Measurements from ENCODE around the gene SOS2.

Gene SOS2

DNA sequence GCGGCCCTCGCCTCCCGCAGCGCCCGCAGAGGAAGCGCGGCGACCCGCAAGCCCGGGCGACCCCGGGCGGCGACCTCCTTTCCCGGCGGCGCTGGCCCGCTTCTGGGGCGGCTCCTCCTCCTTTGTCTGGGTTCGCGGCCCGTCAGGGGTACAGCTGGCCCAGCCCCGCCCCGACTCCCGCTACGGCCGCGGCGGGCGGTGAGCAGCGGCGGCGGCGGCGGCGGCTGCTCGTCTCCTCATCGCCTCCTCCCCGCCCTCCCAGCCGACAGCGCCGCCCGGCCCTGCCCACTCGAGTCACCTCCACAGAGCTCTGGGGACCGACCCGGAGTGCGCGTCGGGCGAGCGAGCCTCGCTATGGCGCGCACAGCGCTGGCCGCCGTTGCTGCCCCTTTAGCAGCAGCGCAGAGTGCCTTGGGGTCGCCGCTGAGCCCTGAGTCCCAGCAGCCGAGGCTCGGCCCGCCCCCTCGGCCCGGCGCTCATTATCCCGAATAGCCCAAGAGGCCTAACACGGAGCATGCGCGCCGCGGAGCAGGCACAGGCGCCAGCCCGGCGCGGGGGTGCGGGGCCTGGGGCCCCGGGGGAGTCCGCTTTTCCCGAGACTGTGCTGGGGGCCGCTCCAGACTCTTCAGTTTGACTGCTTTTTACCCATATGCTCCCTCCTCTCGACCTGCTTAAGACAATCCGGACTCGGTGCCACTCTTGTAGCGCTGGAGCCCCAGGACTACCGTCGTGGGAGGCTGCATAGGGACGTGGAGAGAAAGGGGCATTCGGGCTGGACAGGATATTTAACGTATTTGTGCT, at the start of gene SOS2:
SOS2 (minus strand) TSS at position 104 of the 801 bp plus-strand sequence. CDS start 295 bp downstream, outside the sequence.
- H3K27me3 ChIP-seq (ENCODE audit: insufficient read depth, low read depth, severe bottlenecking): no peaks in the 10 kb centered on the region
- peak; percentile 91 for DNase-seq
- H3K4me3 ChIP-seq (ENCODE audit: low read depth, low read length): peak within 1 kb of the TSS; percentile 83
- peaks cover 14% of the 10 kb centered on the region for H3K36me3 ChIP-seq
- peak within 1 kb of the TSS; percentile 97 for H3K27ac ChIP-seq
- TF ChIP-seq, protein P1, sequence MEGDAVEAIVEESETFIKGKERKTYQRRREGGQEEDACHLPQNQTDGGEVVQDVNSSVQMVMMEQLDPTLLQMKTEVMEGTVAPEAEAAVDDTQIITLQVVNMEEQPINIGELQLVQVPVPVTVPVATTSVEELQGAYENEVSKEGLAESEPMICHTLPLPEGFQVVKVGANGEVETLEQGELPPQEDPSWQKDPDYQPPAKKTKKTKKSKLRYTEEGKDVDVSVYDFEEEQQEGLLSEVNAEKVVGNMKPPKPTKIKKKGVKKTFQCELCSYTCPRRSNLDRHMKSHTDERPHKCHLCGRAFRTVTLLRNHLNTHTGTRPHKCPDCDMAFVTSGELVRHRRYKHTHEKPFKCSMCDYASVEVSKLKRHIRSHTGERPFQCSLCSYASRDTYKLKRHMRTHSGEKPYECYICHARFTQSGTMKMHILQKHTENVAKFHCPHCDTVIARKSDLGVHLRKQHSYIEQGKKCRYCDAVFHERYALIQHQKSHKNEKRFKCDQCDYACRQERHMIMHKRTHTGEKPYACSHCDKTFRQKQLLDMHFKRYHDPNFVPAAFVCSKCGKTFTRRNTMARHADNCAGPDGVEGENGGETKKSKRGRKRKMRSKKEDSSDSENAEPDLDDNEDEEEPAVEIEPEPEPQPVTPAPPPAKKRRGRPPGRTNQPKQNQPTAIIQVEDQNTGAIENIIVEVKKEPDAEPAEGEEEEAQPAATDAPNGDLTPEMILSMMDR (IDR thresholded peaks at IDR 0.05; ENCODE audit: low read depth, low read length): no peak
- no peaks in the 10 kb centered on the region for H3K9me3 ChIP-seq (ENCODE audit: severe bottlenecking)

DNA sequence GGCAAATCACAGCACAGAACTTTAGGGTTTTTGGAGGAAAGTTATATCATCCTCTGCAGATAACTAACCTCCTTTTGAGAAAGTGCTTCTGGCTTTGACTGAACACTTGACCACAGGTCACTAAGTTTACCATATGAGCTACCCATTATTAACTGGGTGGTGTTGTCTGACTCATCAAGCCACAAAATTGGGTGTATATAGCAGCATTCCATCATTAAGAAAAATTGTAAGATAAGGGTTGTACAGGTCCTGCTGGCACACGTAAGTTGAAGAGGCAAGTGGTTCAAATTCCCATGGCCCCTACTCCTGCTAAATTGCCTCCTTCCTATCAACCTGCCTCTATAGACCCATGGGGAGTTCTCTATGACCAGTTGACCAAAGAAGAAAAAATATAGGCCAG, 41.1 kb upstream of the SOS2 start:
- Histone ChIP-seq H3K9me3 (ENCODE audit: severe bottlenecking) (no peaks in the 10 kb centered on the region), H3K27me3 (ENCODE audit: insufficient read depth, low read depth, severe bottlenecking) (no peaks in the 10 kb centered on the region), H3K36me3 (peaks cover 17% of the 10 kb centered on the region), H3K4me3 (ENCODE audit: low read depth, low read length) (no peak overlapping the region), H3K27ac (no peak overlapping the region)
- TF ChIP-seq, protein P1 (IDR thresholded peaks at IDR 0.05; ENCODE audit: low read depth, low read length): no peak
- DNase-seq: no peak

DNA sequence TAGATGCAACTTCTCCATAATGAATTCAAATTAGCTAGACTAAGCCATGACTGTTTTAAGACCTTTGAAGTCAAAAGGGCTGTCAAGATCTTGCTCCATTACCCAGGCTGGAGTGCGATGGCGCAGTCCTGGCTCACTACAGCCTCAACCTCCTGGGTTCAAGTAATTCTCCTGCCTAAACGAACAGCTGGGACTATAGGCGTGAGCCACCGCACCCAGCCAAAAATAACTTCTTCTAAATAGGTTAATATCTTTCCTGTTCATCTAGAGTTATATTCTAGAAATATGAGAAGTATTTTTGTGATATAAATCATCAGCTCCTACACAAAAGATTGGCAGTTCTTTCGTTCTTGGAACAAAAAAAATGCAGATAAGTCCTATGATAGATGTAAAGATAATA, 39.6 kb upstream of the SOS2 start:
- no peak overlapping the region for H3K27ac ChIP-seq
- TF ChIP-seq, protein P1 (IDR thresholded peaks at IDR 0.05; ENCODE audit: low read depth, low read length): no peak
- H3K27me3 ChIP-seq (ENCODE audit: insufficient read depth, low read depth, severe bottlenecking): no peaks in the 10 kb centered on the region
- no peaks in the 10 kb centered on the region for H3K9me3 ChIP-seq (ENCODE audit: severe bottlenecking)
- no peak for DNase-seq
- H3K36me3 ChIP-seq: peaks cover 17% of the 10 kb centered on the region
- H3K4me3 ChIP-seq (ENCODE audit: low read depth, low read length): no peak overlapping the region

DNA sequence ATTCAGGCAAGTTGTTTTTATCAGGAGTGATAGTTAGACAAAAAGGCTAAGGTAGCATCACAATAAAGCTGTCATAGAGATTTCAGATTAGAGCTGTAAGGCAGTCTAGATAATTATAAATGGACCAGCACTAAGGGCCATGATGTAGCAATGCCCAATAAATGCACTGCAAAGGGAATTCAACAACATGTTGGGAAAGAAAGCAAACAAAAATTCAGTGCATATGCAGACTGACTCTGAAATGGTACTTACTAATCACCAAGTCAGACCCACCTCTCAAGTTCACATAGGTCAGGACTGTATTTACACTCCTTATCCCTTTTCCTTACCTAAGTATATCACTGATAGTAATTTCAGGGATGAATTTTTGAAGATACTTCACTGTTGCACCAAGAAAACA, 33.7 kb upstream of the SOS2 start:
- no peak for DNase-seq
- Histone ChIP-seq H3K4me3 (ENCODE audit: low read depth, low read length) (no peak overlapping the region), H3K27ac (no peak overlapping the region), H3K27me3 (ENCODE audit: insufficient read depth, low read depth, severe bottlenecking) (no peaks in the 10 kb centered on the region), H3K9me3 (ENCODE audit: severe bottlenecking) (no peaks in the 10 kb centered on the region), H3K36me3 (peaks cover 32% of the 10 kb centered on the region)
- TF ChIP-seq, protein P1 (IDR thresholded peaks at IDR 0.05; ENCODE audit: low read depth, low read length): no peak

DNA sequence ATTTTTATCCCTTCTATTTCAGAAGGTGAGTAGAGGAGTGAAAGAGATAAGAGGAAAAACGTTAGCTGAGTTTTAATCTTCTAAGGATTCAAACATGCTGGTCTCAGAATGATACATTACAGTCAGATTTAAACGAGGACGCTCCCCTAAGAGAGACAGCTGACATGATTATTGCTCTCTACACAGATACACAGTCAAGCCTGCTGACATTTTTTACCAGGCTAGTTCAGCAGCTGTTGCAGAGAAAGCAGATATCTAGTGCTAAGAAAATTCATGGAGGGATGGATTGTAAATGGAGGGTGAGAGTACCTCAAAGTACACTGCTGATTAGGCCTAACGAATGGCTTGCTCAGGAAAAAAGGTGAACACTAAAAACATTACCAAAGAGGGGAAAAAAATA, 31.9 kb upstream of the SOS2 start:
- Histone ChIP-seq H3K27ac (peak overlapping the region; percentile 65), H3K9me3 (ENCODE audit: severe bottlenecking) (no peaks in the 10 kb centered on the region), H3K27me3 (ENCODE audit: insufficient read depth, low read depth, severe bottlenecking) (no peaks in the 10 kb centered on the region), H3K4me3 (ENCODE audit: low read depth, low read length) (no peak overlapping the region), H3K36me3 (peaks cover 27% of the 10 kb centered on the region)
- TF ChIP-seq, protein P1 (IDR thresholded peaks at IDR 0.05; ENCODE audit: low read depth, low read length): no peak
- no peak for DNase-seq

Data from WERI-Rb-1 (cell line).